ENCODE results near the gene SAP30.

DNA sequence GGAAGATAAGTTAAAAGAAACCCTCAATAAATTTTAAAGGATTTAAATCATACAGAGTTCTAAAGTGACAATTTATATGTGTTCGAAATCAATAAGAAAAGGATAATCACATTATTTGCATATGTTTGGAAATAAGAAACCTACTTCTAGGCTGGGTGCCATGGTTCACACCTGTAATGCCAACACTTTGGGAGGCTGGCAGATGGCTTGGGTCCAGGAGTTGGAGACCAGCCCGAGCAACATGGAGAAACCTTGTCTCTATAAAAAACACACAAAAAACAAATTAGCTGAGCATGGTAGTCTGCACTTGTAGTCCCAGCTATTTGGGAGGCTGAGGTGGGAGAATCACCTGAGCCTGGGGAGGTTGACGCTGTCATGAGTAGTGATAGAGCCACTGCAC, 8.1 kb upstream of the SAP30 start:
- no peak for TF ChIP-seq POLR2AphosphoS5 (IDR thresholded peaks at IDR 0.05)
- TF ChIP-seq, protein P1, sequence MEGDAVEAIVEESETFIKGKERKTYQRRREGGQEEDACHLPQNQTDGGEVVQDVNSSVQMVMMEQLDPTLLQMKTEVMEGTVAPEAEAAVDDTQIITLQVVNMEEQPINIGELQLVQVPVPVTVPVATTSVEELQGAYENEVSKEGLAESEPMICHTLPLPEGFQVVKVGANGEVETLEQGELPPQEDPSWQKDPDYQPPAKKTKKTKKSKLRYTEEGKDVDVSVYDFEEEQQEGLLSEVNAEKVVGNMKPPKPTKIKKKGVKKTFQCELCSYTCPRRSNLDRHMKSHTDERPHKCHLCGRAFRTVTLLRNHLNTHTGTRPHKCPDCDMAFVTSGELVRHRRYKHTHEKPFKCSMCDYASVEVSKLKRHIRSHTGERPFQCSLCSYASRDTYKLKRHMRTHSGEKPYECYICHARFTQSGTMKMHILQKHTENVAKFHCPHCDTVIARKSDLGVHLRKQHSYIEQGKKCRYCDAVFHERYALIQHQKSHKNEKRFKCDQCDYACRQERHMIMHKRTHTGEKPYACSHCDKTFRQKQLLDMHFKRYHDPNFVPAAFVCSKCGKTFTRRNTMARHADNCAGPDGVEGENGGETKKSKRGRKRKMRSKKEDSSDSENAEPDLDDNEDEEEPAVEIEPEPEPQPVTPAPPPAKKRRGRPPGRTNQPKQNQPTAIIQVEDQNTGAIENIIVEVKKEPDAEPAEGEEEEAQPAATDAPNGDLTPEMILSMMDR (IDR thresholded peaks at IDR 0.05), result no peak
